ENCODE results near the gene TLCD5. TPM values are rescaled to one million over a fixed set of nuclear protein-coding genes. Genes with fewer than 3 reads are reported as not detected.

Gene TLCD5
- total RNA-seq, 2 donors from 2014 or later: 0.62 to 1.3 TPM

- DNase-seq: no peak
- no peaks in the 10 kb centered on the region for H3K36me3 ChIP-seq
- no peak overlapping the region for H3K4me3 ChIP-seq
- no peaks in the 10 kb centered on the region for H3K4me1 ChIP-seq
- H3K27me3 ChIP-seq: no peaks in the 10 kb centered on the region
- TF ChIP-seq CTCF (IDR thresholded peaks at IDR 0.05): no peak
- H3K9ac ChIP-seq (ENCODE audit: low read depth in 2 of 2, low read length in 2 of 2): no peak overlapping the region
- H3K27ac ChIP-seq: no peak overlapping the region
- H3K9me3 ChIP-seq: no peaks in the 10 kb centered on the region
- intact Hi-C loops (cut with DNase I): no loop called here
Observed at GRCh38 chr11:120284272-120284671, 40.8 kb upstream of the TLCD5 start.

- intact Hi-C loops (cut with DNase I): no loop called here
- H3K27me3 ChIP-seq: no peaks in the 10 kb centered on the region
- no peak for TF ChIP-seq CTCF (IDR thresholded peaks at IDR 0.05)
Observed at GRCh38 chr11:120285256-120285655, 39.8 kb upstream of the TLCD5 start.

GRCh38 chr11:120288021-120288420, 37.1 kb upstream of the TLCD5 start:
- Histone ChIP-seq H3K36me3 (no peaks in the 10 kb centered on the region), H3K4me3 (no peak overlapping the region), H3K4me1 (no peaks in the 10 kb centered on the region), H3K9me3 (no peaks in the 10 kb centered on the region), H3K27ac (no peak overlapping the region), H3K9ac (ENCODE audit: low read depth in 2 of 2, low read length in 2 of 2) (no peak overlapping the region), H3K27me3 (no peaks in the 10 kb centered on the region)
- intact Hi-C loops (cut with DNase I): no loop called here
- no peak for DNase-seq
- TF ChIP-seq CTCF (IDR thresholded peaks at IDR 0.05): no peak

More at GRCh38 chr11:120285256-120285655, 39.8 kb upstream of the TLCD5 start:
- DNase-seq: no peak
- Histone ChIP-seq H3K4me3 (no peak overlapping the region), H3K36me3 (no peaks in the 10 kb centered on the region), H3K9me3 (no peaks in the 10 kb centered on the region), H3K27ac (no peak overlapping the region), H3K9ac (ENCODE audit: low read depth in 2 of 2, low read length in 2 of 2) (no peak overlapping the region), H3K4me1 (no peaks in the 10 kb centered on the region)

- Histone ChIP-seq H3K36me3 (no peaks in the 10 kb centered on the region), H3K27me3 (no peaks in the 10 kb centered on the region), H3K9me3 (no peaks in the 10 kb centered on the region), H3K9ac (ENCODE audit: low read depth in 2 of 2, low read length in 2 of 2) (no peak overlapping the region), H3K4me1 (no peaks in the 10 kb centered on the region), H3K27ac (no peak overlapping the region), H3K4me3 (no peak overlapping the region)
- no peak for DNase-seq
- intact Hi-C loops (cut with DNase I): no loop called here
- no peak for TF ChIP-seq CTCF (IDR thresholded peaks at IDR 0.05)
Observed at GRCh38 chr11:120289426-120289825, 35.7 kb upstream of the TLCD5 start.

GRCh38 chr11:120290956-120291355, 34.1 kb upstream of the TLCD5 start:
- no peak overlapping the region for H3K9ac ChIP-seq (ENCODE audit: low read depth in 2 of 2, low read length in 2 of 2)
- H3K27me3 ChIP-seq: no peaks in the 10 kb centered on the region
- no peak for TF ChIP-seq CTCF (IDR thresholded peaks at IDR 0.05)
- H3K36me3 ChIP-seq: no peaks in the 10 kb centered on the region
- no peak overlapping the region for H3K27ac ChIP-seq
- no peaks in the 10 kb centered on the region for H3K9me3 ChIP-seq
- no peaks in the 10 kb centered on the region for H3K4me1 ChIP-seq
- DNase-seq: no peak
- no peak overlapping the region for H3K4me3 ChIP-seq
- intact Hi-C loops (cut with DNase I): no loop called here
